HEK293 (cell line): ENCODE measurements around the gene VPS29.

ENCODE experiments used
- CTCF ChIA-PET: fragments of 350-600 bp; formaldehyde crosslinking; extraction: SDS; loops from one replicate; lab custom pipeline; 2021; ENCODE audit warnings: antibody characterized with exemption; lab: Yijun Ruan, JAX
- POLR2A ChIA-PET: fragments of 300-600 bp; formaldehyde crosslinking; extraction: SDS; loops from one replicate; lab custom pipeline; 2020; ENCODE audit warnings: antibody characterized with exemption, inconsistent platforms; lab: Yijun Ruan, JAX
- H3K27ac ChIP-seq: fragments of 200-500 bp; sonication (Bioruptor generic); 2 replicates; pipeline ENCODE4 v1.5.1; 2014; ENCODE audit warnings: low read depth, low read length, control low read depth, inconsistent platforms; ENCODE audit errors: extremely low read depth
- H3K36me3 ChIP-seq, 2 experiments: fragments of 200-500 bp in 1 of 2; sonication (Bioruptor generic) in 1 of 2; 1 replicate in 1 of 2; 2 replicates in 1 of 2; pipeline ENCODE4 v1.5.1; 2014 to 2017; ENCODE audit warnings: inconsistent platforms in 2 of 2, low read length in 2 of 2; ENCODE audit not compliant: control insufficient read depth in 2 of 2, insufficient read depth in 1 of 2
- H3K4me1 ChIP-seq: fragments of 200-500 bp; sonication (Bioruptor generic); 2 replicates; pipeline ENCODE4 v1.5.1; 2014; ENCODE audit warnings: mild to moderate bottlenecking, low read length, inconsistent platforms; ENCODE audit not compliant: control insufficient read depth, insufficient read depth
- H3K4me3 ChIP-seq: 2 replicates; pipeline ENCODE4 v1.5.1; 2011; ENCODE audit warnings: low read depth, mild to moderate bottlenecking, control low read depth, low read length, moderate library complexity
- H3K9me3 ChIP-seq: fragments of 200-500 bp; sonication (Bioruptor generic); 2 replicates; pipeline ENCODE4 v1.5.1; 2014; ENCODE audit warnings: low read depth, low read length, inconsistent platforms; ENCODE audit not compliant: control insufficient read depth, insufficient read depth
- HIC1 ChIP-seq: fragments of 450-650 bp; formaldehyde crosslinking; IDR thresholded peaks from 2 replicates; pipeline ENCODE4 v1.5.1; 2016; ENCODE audit warnings: missing biosample characterization, missing genetic modification characterization
- OVOL3 ChIP-seq: fragments of 450-650 bp; formaldehyde crosslinking; IDR thresholded peaks from 2 replicates; pipeline ENCODE4 v1.5.1; 2016; ENCODE audit warnings: missing biosample characterization, missing genetic modification characterization
- RBAK ChIP-seq: fragments of 450-650 bp; formaldehyde crosslinking; IDR thresholded peaks from 2 replicates; pipeline ENCODE4 v1.5.1; 2016; ENCODE audit warnings: missing biosample characterization, missing genetic modification characterization
- ZBTB10 ChIP-seq: fragments of 450-650 bp; formaldehyde crosslinking; IDR thresholded peaks from 2 replicates; pipeline ENCODE4 v1.5.1; 2016; ENCODE audit warnings: missing biosample characterization, missing genetic modification characterization
- ZBTB11 ChIP-seq: fragments of 450-650 bp; formaldehyde crosslinking; conservative IDR thresholded peaks from 2 replicates; pipeline ENCODE4 v1.5.1; 2016; ENCODE audit warnings: low read depth, missing biosample characterization, missing genetic modification characterization
- ZFHX2 ChIP-seq: fragments of 450-650 bp; formaldehyde crosslinking; conservative IDR thresholded peaks from 2 replicates; pipeline ENCODE4 v1.5.1; 2016; ENCODE audit warnings: missing biosample characterization, missing genetic modification characterization
- ZNF221 ChIP-seq: fragments of 450-650 bp; formaldehyde crosslinking; IDR thresholded peaks from 2 replicates; pipeline ENCODE4 v1.5.1; 2017; ENCODE audit warnings: missing biosample characterization, missing genetic modification characterization, borderline replicate concordance
- ZNF223 ChIP-seq: fragments of 450-650 bp; formaldehyde crosslinking; IDR thresholded peaks from 2 replicates; pipeline ENCODE4 v1.5.1; 2016; ENCODE audit warnings: missing biosample characterization, missing genetic modification characterization
- ZNF24 ChIP-seq: fragments of 450-650 bp; formaldehyde crosslinking; IDR thresholded peaks from 2 replicates; pipeline ENCODE4 v1.5.1; 2016; ENCODE audit warnings: missing biosample characterization, missing genetic modification characterization
- ZNF280C ChIP-seq: fragments of 450-650 bp; formaldehyde crosslinking; IDR thresholded peaks from 2 replicates; pipeline ENCODE4 v1.5.1; 2016; ENCODE audit warnings: missing biosample characterization, missing genetic modification characterization
- ZNF302 ChIP-seq: fragments of 450-650 bp; formaldehyde crosslinking; IDR thresholded peaks from 2 replicates; pipeline ENCODE4 v1.5.1; 2016; ENCODE audit warnings: missing biosample characterization, missing genetic modification characterization, low read depth
- ZNF529 ChIP-seq: fragments of 450-650 bp; formaldehyde crosslinking; IDR thresholded peaks from 2 replicates; pipeline ENCODE4 v1.5.1; 2017; ENCODE audit warnings: missing genetic modification characterization, missing biosample characterization; ENCODE audit not compliant: insufficient replicate concordance
- ZNF600 ChIP-seq: fragments of 450-650 bp; formaldehyde crosslinking; IDR thresholded peaks from 2 replicates; pipeline ENCODE4 v1.5.1; 2016; ENCODE audit warnings: missing biosample characterization, missing genetic modification characterization
- ZNF626 ChIP-seq: fragments of 450-650 bp; sonication (Bioruptor Pico); formaldehyde crosslinking; IDR thresholded peaks from 2 replicates; pipeline ENCODE4 v1.5.1; 2018; ENCODE audit warnings: missing biosample characterization, missing genetic modification characterization, inconsistent platforms
- ZNF830 ChIP-seq: fragments of 450-650 bp; IDR thresholded peaks from 2 replicates; pipeline ENCODE4 v1.5.0; 2018; ENCODE audit warnings: missing biosample characterization, missing genetic modification characterization, low read depth, mild to moderate bottlenecking, moderate library complexity
- ZSCAN18 ChIP-seq: fragments of 450-650 bp; formaldehyde crosslinking; IDR thresholded peaks from 2 replicates; pipeline ENCODE4 v1.5.1; 2016; ENCODE audit warnings: missing biosample characterization, missing genetic modification characterization
- ZSCAN5A ChIP-seq: fragments of 450-650 bp; formaldehyde crosslinking; IDR thresholded peaks from 2 replicates; pipeline ENCODE4 v1.5.1; 2016; ENCODE audit warnings: missing biosample characterization, missing genetic modification characterization
- ZXDB ChIP-seq: fragments of 450-650 bp; formaldehyde crosslinking; IDR thresholded peaks from 2 replicates; pipeline ENCODE4 v1.5.1; 2016; ENCODE audit warnings: missing biosample characterization, missing genetic modification characterization

The VPS29 gene

GRCh38 chr12:110537605-110538409 lies 35.9 kb upstream of the VPS29 start (continued):
- TF ChIP-seq ZNF24 = peak; percentile 52; the same call in 1 of the 2 replicates

GRCh38 chr12:110536834-110537604 lies 35.1 kb upstream of the VPS29 start:
- H3K4me1 ChIP-seq = peaks cover 20% of the 10 kb centered on the region
- H3K36me3 ChIP-seq = peaks cover 7 to 44% of the 10 kb centered on the region in 2 experiments
- H3K9me3 ChIP-seq = no peaks in the 10 kb centered on the region
- ChIA-PET CTCF (interaction anchor here (0.5 to 1.0 kb wide), 6 partner anchors 15 to 1104 kb away, joined by 3 to 4 read pairs (median 3); no protein-coding TSS in a partner anchor), POLR2A (interaction anchor here (1.2 kb wide), 1 partner anchor 68 kb away, joined by 3 read pairs; the partner anchor contains the start of genes FAM216A and GPN3)
- no peak overlapping the region for H3K4me3 ChIP-seq
- H3K27ac ChIP-seq = 0 out of 2 replicates have a peak overlapping the region, but pooled peaks have one; percentile 14
- TF ChIP-seq ZSCAN18 (tag by site-specific recombination) = no peak
- TF ChIP-seq ZNF280C (tag by site-specific recombination) = no peak
- no peak for TF ChIP-seq ZNF223 (tag by site-specific recombination)
- TF ChIP-seq ZBTB11 (tag by site-specific recombination) = no peak
- no peak for TF ChIP-seq ZNF626 (tag by site-specific recombination)
- no peak for TF ChIP-seq OVOL3 (tag by site-specific recombination)
- no peak for TF ChIP-seq ZNF302 (tag by site-specific recombination)
- no peak for TF ChIP-seq ZNF529 (tag by site-specific recombination)
- no peak for TF ChIP-seq ZXDB (tag by site-specific recombination)
- TF ChIP-seq ZNF221 (tag by site-specific recombination) = no peak
- TF ChIP-seq ZBTB10 (tag by site-specific recombination) = no peak
- TF ChIP-seq ZNF830 (tag by site-specific recombination) = no peak
- TF ChIP-seq ZFHX2 (tag by site-specific recombination) = no peak
- no peak for TF ChIP-seq RBAK (tag by site-specific recombination)
- no peak for TF ChIP-seq ZSCAN5A (tag by site-specific recombination)
- 0 out of 2 replicates have a peak, but pooled peaks have one; percentile 31 for TF ChIP-seq ZNF24
- no peak for TF ChIP-seq HIC1 (tag by site-specific recombination)
- peak; percentile 59 for TF ChIP-seq ZNF600 (tag by site-specific recombination)
